Measurements from ENCODE around the gene LRTM1. TPM values are rescaled to one million over a fixed set of nuclear protein-coding genes. Genes with fewer than 3 reads are reported as not detected.

Gene LRTM1
- total RNA-seq, 1 experiment from 2014 or later = not detected

DNA sequence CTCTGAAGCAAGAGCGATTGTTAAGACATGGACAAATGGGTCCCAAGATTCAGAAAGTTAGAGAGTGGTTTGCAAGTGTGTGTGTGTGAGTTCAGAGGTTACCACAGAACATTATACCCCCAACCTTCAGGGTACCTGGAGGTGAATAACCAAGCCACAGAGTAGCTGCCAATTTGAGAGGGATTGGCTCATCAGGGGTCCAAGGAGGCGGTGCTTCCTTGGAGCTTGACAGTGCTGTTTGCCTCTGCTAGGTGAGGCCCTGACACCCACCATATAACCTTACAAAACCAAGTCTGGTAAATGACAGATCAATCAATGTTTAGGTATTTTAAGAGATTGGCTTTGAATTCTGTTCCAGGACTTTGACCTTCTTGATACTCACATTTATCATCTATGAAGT, 35.7 kb downstream of the LRTM1 start:
- no peaks in the 10 kb centered on the region; a peak in 1 of 5 replicates for H3K9me3 Mint-ChIP-seq
- no CpG with 5 or more reads among the region's 2 CpGs for WGBS (ENCODE audit: extremely low coverage, insufficient read length, low lambda C conversion rate)

More for the DNA sequence above, 35.7 kb downstream of the LRTM1 start:
- Histone ChIP-seq H3T11ph (ENCODE audit: low read length) (no peak overlapping the region), H3K14ac (ENCODE audit: insufficient read depth, low read length) (no peak overlapping the region), H2BK15ac (ENCODE audit: low read depth, low read length) (no peak overlapping the region), H2BK5ac (ENCODE audit: insufficient read length, low read length) (no peak overlapping the region), H2AFZ (ENCODE audit: low read length) (no peak overlapping the region), H3K18ac (ENCODE audit: insufficient read length, low read depth, low read length) (no peak overlapping the region), H2AK5ac (ENCODE audit: insufficient read length, low read length) (no peak overlapping the region), H4K5ac (ENCODE audit: insufficient read length, low read depth, low read length) (no peak overlapping the region), H4K8ac (replicated peaks; ENCODE audit: insufficient read length, low read depth, low read length) (no peak overlapping the region), H4K20me1 (ENCODE audit: control insufficient read depth, insufficient read depth, insufficient read length) (no peaks in the 10 kb centered on the region), H3K4ac (ENCODE audit: low read depth, low read length) (no peak overlapping the region), H2BK12ac (ENCODE audit: insufficient read length, low read depth, low read length) (no peak overlapping the region), H3K4me1 (ENCODE audit: insufficient read depth, low read length) (no peaks in the 10 kb centered on the region; the same call in 1 of the 2 replicates), H3K27me3 (ENCODE audit: insufficient read depth, low read length) (no peaks in the 10 kb centered on the region), H3K79me1 (ENCODE audit: insufficient read depth, low read depth, low read length, poor library complexity, severe bottlenecking) (no peaks in the 10 kb centered on the region), H3K23ac (ENCODE audit: insufficient read length, low read depth, low read length) (no peak overlapping the region), H2BK120ac (ENCODE audit: low read depth, low read length, poor library complexity, severe bottlenecking) (no peak overlapping the region), H3K9me3 (ENCODE audit: control insufficient read depth, low read depth, low read length) (no peaks in the 10 kb centered on the region), H3K23me2 (ENCODE audit: insufficient read length, low read depth, low read length, poor library complexity, severe bottlenecking) (no peaks in the 10 kb centered on the region), H3K56ac (ENCODE audit: insufficient read length, low read depth, low read length) (no peak overlapping the region), H3K79me2 (ENCODE audit: insufficient read depth, low read length) (no peaks in the 10 kb centered on the region), H3K27ac (ENCODE audit: insufficient read length, low read depth, low read length) (no peak overlapping the region), H3K4me2 (ENCODE audit: insufficient read depth, insufficient read length, low read length) (no peak overlapping the region), H4K91ac (ENCODE audit: insufficient read length, low read depth, low read length) (no peak overlapping the region), H2BK20ac (ENCODE audit: low read depth, low read length, poor library complexity, severe bottlenecking) (no peak overlapping the region), H3K9ac (ENCODE audit: extremely low read depth, insufficient read length, low read length) (no peak overlapping the region)
- Mint-ChIP-seq H3K27me3 (ENCODE audit: low read depth) (no peaks in the 10 kb centered on the region), H3K4me3 (no peak overlapping the region), H3K36me3 (ENCODE audit: insufficient read depth in 1 of 3, low read depth in 3 of 3) (peaks cover 0 to 10% (median 10%) of the 10 kb centered on the region in 3 experiments; a peak in 3 of 7 replicates), H3K27ac (peak overlapping the region in 1 of 3 experiments; percentile 78; a peak in 1 of 7 replicates), H3K4me1 (peaks cover 15 to 19% of the 10 kb centered on the region in 2 experiments)
- no peak for DNase-seq
- TF ChIP-seq, protein P1, sequence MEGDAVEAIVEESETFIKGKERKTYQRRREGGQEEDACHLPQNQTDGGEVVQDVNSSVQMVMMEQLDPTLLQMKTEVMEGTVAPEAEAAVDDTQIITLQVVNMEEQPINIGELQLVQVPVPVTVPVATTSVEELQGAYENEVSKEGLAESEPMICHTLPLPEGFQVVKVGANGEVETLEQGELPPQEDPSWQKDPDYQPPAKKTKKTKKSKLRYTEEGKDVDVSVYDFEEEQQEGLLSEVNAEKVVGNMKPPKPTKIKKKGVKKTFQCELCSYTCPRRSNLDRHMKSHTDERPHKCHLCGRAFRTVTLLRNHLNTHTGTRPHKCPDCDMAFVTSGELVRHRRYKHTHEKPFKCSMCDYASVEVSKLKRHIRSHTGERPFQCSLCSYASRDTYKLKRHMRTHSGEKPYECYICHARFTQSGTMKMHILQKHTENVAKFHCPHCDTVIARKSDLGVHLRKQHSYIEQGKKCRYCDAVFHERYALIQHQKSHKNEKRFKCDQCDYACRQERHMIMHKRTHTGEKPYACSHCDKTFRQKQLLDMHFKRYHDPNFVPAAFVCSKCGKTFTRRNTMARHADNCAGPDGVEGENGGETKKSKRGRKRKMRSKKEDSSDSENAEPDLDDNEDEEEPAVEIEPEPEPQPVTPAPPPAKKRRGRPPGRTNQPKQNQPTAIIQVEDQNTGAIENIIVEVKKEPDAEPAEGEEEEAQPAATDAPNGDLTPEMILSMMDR (conservative IDR thresholded peaks at IDR 0.05) = no peak

All from H9 (cell line).